Smooth muscle cell (in vitro differentiated cells): ENCODE results near the gene EP400. TPM values are rescaled to one million over a fixed set of nuclear protein-coding genes. Genes with fewer than 3 reads are reported as not detected.

Experiments used
- DNase-seq: peaks from one replicate; lab custom pipeline; 2025; ENCODE audit not compliant: unreplicated experiment; lab: John Stamatoyannopoulos, UW
- H2AFZ ChIP-seq: fragments of 200-600 bp; sonication (generic); 2 replicates; pipeline ENCODE4 v1.6.0; 2016; ENCODE audit warnings: antibody characterized with exemption, low read depth, mild to moderate bottlenecking
- H3F3A ChIP-seq: fragments of 200-600 bp; sonication (generic); 2 replicates; pipeline ENCODE4 v1.6.0; 2017; ENCODE audit warnings: antibody characterized with exemption, low read depth
- H3K27ac ChIP-seq: fragments of 200-600 bp; sonication (generic); 2 replicates; pipeline ENCODE4 v1.5.1; 2016; ENCODE audit warnings: low read depth, mild to moderate bottlenecking
- H3K27me3 ChIP-seq: fragments of 200-600 bp; sonication (generic); 2 replicates; pipeline ENCODE4 v1.6.1; 2016; ENCODE audit warnings: low read depth, mild to moderate bottlenecking
- H3K36me3 ChIP-seq: fragments of 200-600 bp; sonication (generic); 2 replicates; pipeline ENCODE4 v1.5.1; 2016; ENCODE audit warnings: low read depth
- H3K4me1 ChIP-seq: fragments of 200-600 bp; sonication (generic); 2 replicates; pipeline ENCODE4 v1.5.1; 2016; ENCODE audit warnings: low read depth
- H3K4me2 ChIP-seq: fragments of 200-600 bp; sonication (generic); 2 replicates; pipeline ENCODE4 v1.6.0; 2016; ENCODE audit warnings: mild to moderate bottlenecking
- H3K4me3 ChIP-seq: fragments of 200-600 bp; sonication (generic); 2 replicates; pipeline ENCODE4 v1.5.1; 2016; ENCODE audit warnings: mild to moderate bottlenecking
- H3K79me2 ChIP-seq: fragments of 200-600 bp; sonication (generic); 2 replicates; pipeline ENCODE4 v1.6.0; 2016; ENCODE audit warnings: low read depth, mild to moderate bottlenecking
- H3K9ac ChIP-seq: fragments of 200-600 bp; sonication (generic); 2 replicates; pipeline ENCODE4 v1.6.0; 2016; ENCODE audit warnings: low read depth
- H3K9me3 ChIP-seq: fragments of 200-600 bp; sonication (generic); replicated peaks from 2 replicates; pipeline ENCODE4 v1.5.1; 2016; ENCODE audit warnings: low read depth
- H4K20me1 ChIP-seq: fragments of 200-600 bp; sonication (generic); 2 replicates; pipeline ENCODE4 v1.6.0; 2016; ENCODE audit warnings: low read depth
- CTCF ChIP-seq: fragments of 200-600 bp; sonication (generic); IDR thresholded peaks from 2 replicates; pipeline ENCODE4 v1.5.1; 2017; ENCODE audit warnings: borderline replicate concordance, mild to moderate bottlenecking, antibody characterized with exemption; ENCODE audit not compliant: insufficient read depth, poor library complexity, severe bottlenecking
- WGBS: methylation state at CpG from one replicate; pipeline ENCODE4 v1.1.7; 2016; ENCODE audit warnings: low lambda C conversion rate; 5-methylcytosine and 5-hydroxymethylcytosine counted together
- polyA plus RNA-seq: library from polyadenylated mRNA; unstranded; fragments of >200 nt; fragmentation: Nextera tagmentation; extraction: Ambion mirVana; gene quantifications from 2 replicates; pipeline ENCODE4 v1.2.1, GENCODE V29; 2016
- total RNA-seq: library from RNA; depleted of rRNA; stranded (reverse); fragments of >200 nt; gene quantifications from 2 replicates; pipeline ENCODE4 v1.2.3, GENCODE V29; 2014

EP400 gene
- total and polyA plus RNA-seq, 2 experiments from 2014 or later: 6.6 to 13.6 TPM

- no peak for TF ChIP-seq CTCF
- Histone ChIP-seq H2AFZ (no peak overlapping the region), H3K4me3 (no peak overlapping the region), H3K4me1 (no peaks in the 10 kb centered on the region), H3K9me3 (no peaks in the 10 kb centered on the region), H3F3A (no peaks in the 10 kb centered on the region), H4K20me1 (no peaks in the 10 kb centered on the region), H3K27me3 (no peaks in the 10 kb centered on the region), H3K27ac (no peak overlapping the region), H3K9ac (no peak overlapping the region), H3K36me3 (no peaks in the 10 kb centered on the region), H3K4me2 (no peak overlapping the region), H3K79me2 (no peaks in the 10 kb centered on the region)
- WGBS: 98% methylated on average over 50 of the region's 58 CpGs
- DNase-seq: no peak
Measured at GRCh38 chr12:132116709-132117557, 167.2 kb downstream of the EP400 start.

GRCh38 chr12:132117558-132117875 lies 167.8 kb downstream of the EP400 start:
- H4K20me1 ChIP-seq: no peaks in the 10 kb centered on the region
- H3K27me3 ChIP-seq: no peaks in the 10 kb centered on the region
- H2AFZ ChIP-seq: no peak overlapping the region
- no peak for TF ChIP-seq CTCF
- H3F3A ChIP-seq: no peaks in the 10 kb centered on the region
- 98% methylated on average over 10 of the region's 10 CpGs for WGBS
- no peak overlapping the region for H3K4me2 ChIP-seq
- H3K9me3 ChIP-seq: no peaks in the 10 kb centered on the region
- no peaks in the 10 kb centered on the region for H3K4me1 ChIP-seq
- H3K79me2 ChIP-seq: no peaks in the 10 kb centered on the region
- no peak overlapping the region for H3K4me3 ChIP-seq
- DNase-seq: no peak
- H3K27ac ChIP-seq: no peak overlapping the region
- no peaks in the 10 kb centered on the region for H3K36me3 ChIP-seq
- no peak overlapping the region for H3K9ac ChIP-seq

GRCh38 chr12:132118876-132119275 lies 169.1 kb downstream of the EP400 start:
- Histone ChIP-seq H3F3A (no peaks in the 10 kb centered on the region), H2AFZ (no peak overlapping the region), H4K20me1 (no peaks in the 10 kb centered on the region), H3K27me3 (no peaks in the 10 kb centered on the region), H3K4me2 (no peak overlapping the region), H3K36me3 (no peaks in the 10 kb centered on the region), H3K4me1 (no peaks in the 10 kb centered on the region), H3K27ac (no peak overlapping the region), H3K9ac (no peak overlapping the region), H3K9me3 (no peaks in the 10 kb centered on the region), H3K79me2 (no peaks in the 10 kb centered on the region), H3K4me3 (no peak overlapping the region)
- TF ChIP-seq CTCF: no peak
- 95% methylated on average over 22 of the region's 22 CpGs for WGBS
- DNase-seq: no peak

GRCh38 chr12:132121283-132121682 lies 171.5 kb downstream of the EP400 start:
- Histone ChIP-seq H3K4me1 (no peaks in the 10 kb centered on the region), H3K27me3 (no peaks in the 10 kb centered on the region), H2AFZ (no peak overlapping the region), H3F3A (no peaks in the 10 kb centered on the region), H3K27ac (no peak overlapping the region), H3K9ac (no peak overlapping the region), H3K79me2 (no peaks in the 10 kb centered on the region), H3K4me2 (no peak overlapping the region), H3K9me3 (no peaks in the 10 kb centered on the region), H4K20me1 (no peaks in the 10 kb centered on the region), H3K36me3 (peaks cover 9% of the 10 kb centered on the region), H3K4me3 (no peak overlapping the region)
- WGBS: 98% methylated on average over 14 of the region's 14 CpGs
- DNase-seq: no peak
- TF ChIP-seq CTCF: no peak
